GM12801 (cell line): ENCODE data around the gene SLC4A5.
A peak's percentile ranks its signal among the peaks of the same experiment; 100 is the strongest.

Experiments used
- CTCF ChIP-seq: IDR thresholded peaks from one replicate; pipeline ENCODE4 v1.5.1; 2011; ENCODE audit warnings: control low read depth; ENCODE audit not compliant: insufficient read length; ENCODE audit errors: extremely low read depth

SLC4A5 gene

GRCh38 chr2:74253306-74253970 lies 89.8 kb downstream of the SLC4A5 start:
- no peak for TF ChIP-seq CTCF

GRCh38 chr2:74252862-74253261 lies 90.4 kb downstream of the SLC4A5 start:
- no peak for TF ChIP-seq CTCF

- no peak for TF ChIP-seq CTCF
These were observed 91.2 kb downstream of the SLC4A5 start for GRCh38 chr2:74252036-74252435.

- peak; percentile 19 for TF ChIP-seq CTCF
These were observed 93.0 kb downstream of the SLC4A5 start for GRCh38 chr2:74250189-74250631.

GRCh38 chr2:74249406-74250122 lies 93.7 kb downstream of the SLC4A5 start:
- no peak for TF ChIP-seq CTCF

- TF ChIP-seq CTCF: no peak
These were observed 96.6 kb downstream of the SLC4A5 start for GRCh38 chr2:74246496-74247195.

- no peak for TF ChIP-seq CTCF
These were observed 98.9 kb downstream of the SLC4A5 start for GRCh38 chr2:74244286-74244685.
